ENCODE measurements around the gene PPP1R9A.

The PPP1R9A gene

GRCh38 chr7:94907026-94907810, at the start of gene PPP1R9A:
Gene PPP1R9A, plus strand, starts transcription at chr7:94907594. Its CDS starts 2,520 bp downstream, at chr7:94910114.
- peak; percentile 13 for DNase-seq

GRCh38 chr7:94871132-94871531, 36.3 kb upstream of the PPP1R9A start:
- no peak for DNase-seq

- DNase-seq = no peak
Observed at GRCh38 chr7:94873239-94873638, 34.2 kb upstream of the PPP1R9A start.

- DNase-seq = no peak
Observed at GRCh38 chr7:94874036-94874785, 33.2 kb upstream of the PPP1R9A start.

GRCh38 chr7:94875201-94875600, 32.2 kb upstream of the PPP1R9A start:
- DNase-seq = no peak

GRCh38 chr7:94877731-94878670, 29.4 kb upstream of the PPP1R9A start:
- no peak for DNase-seq

GRCh38 chr7:94882891-94883290, 24.5 kb upstream of the PPP1R9A start:
- no peak for DNase-seq

GRCh38 chr7:94883616-94884015, 23.8 kb upstream of the PPP1R9A start:
- DNase-seq = no peak

- no peak for DNase-seq
Observed at GRCh38 chr7:94888551-94888950, 18.8 kb upstream of the PPP1R9A start.

- DNase-seq = no peak
Observed at GRCh38 chr7:94888995-94889523, 18.3 kb upstream of the PPP1R9A start.

- DNase-seq = no peak
Observed at GRCh38 chr7:94890216-94890615, 17.2 kb upstream of the PPP1R9A start.

- DNase-seq = no peak
Observed at GRCh38 chr7:94893661-94894060, 13.7 kb upstream of the PPP1R9A start.

- no peak for DNase-seq
Observed at GRCh38 chr7:94897541-94897940, 9.9 kb upstream of the PPP1R9A start.

GRCh38 chr7:94898340-94898739, 9.1 kb upstream of the PPP1R9A start:
- DNase-seq = no peak

- DNase-seq = no peak
Observed at GRCh38 chr7:94901981-94902380, 5.4 kb upstream of the PPP1R9A start.

GRCh38 chr7:94903971-94904370, 3.4 kb upstream of the PPP1R9A start:
- no peak for DNase-seq

- no peak for DNase-seq
Observed at GRCh38 chr7:94904982-94905381, 2.4 kb upstream of the PPP1R9A start.

- DNase-seq = no peak
Observed at GRCh38 chr7:94906065-94906851, 1.1 kb upstream of the PPP1R9A start.

- no peak for DNase-seq
Observed at GRCh38 chr7:94907811-94908322, 473 bp downstream of the PPP1R9A start.

GRCh38 chr7:94908323-94909178, 1.2 kb downstream of the PPP1R9A start:
- no peak for DNase-seq

- DNase-seq = no peak
Observed at GRCh38 chr7:94909179-94909466, 1.7 kb downstream of the PPP1R9A start.

Measured in NCI-H524 treated with DMSO at 0.1 percent for 48 hours (cell line).